ENCODE results near the gene CACNA2D1.

CACNA2D1 gene

GRCh38 chr7:81986723-81987470 is 456.7 kb downstream of the CACNA2D1 start:
- Histone ChIP-seq H3K27me3 (ENCODE audit: control insufficient read depth, insufficient read depth, low read length) (no peaks in the 10 kb centered on the region), H3K27ac (ENCODE audit: low read depth, low read length) (no peak overlapping the region), H3K9me3 (ENCODE audit: control insufficient read depth, insufficient read depth, low read depth, low read length) (no peaks in the 10 kb centered on the region), H3K9ac (ENCODE audit: low read length) (no peak overlapping the region), H3K4me3 (ENCODE audit: low read depth, low read length) (no peak overlapping the region), H3K4me1 (ENCODE audit: control insufficient read depth, insufficient read depth, low read length) (no peaks in the 10 kb centered on the region), H3K36me3 (ENCODE audit: control insufficient read depth, insufficient read depth, low read length) (no peaks in the 10 kb centered on the region)

- Histone ChIP-seq H3K27ac (ENCODE audit: low read depth, low read length) (no peak overlapping the region), H3K27me3 (ENCODE audit: control insufficient read depth, insufficient read depth, low read length) (no peaks in the 10 kb centered on the region), H3K36me3 (ENCODE audit: control insufficient read depth, insufficient read depth, low read length) (no peaks in the 10 kb centered on the region), H3K4me1 (ENCODE audit: control insufficient read depth, insufficient read depth, low read length) (no peaks in the 10 kb centered on the region), H3K4me3 (ENCODE audit: low read depth, low read length) (no peak overlapping the region), H3K9me3 (ENCODE audit: control insufficient read depth, insufficient read depth, low read depth, low read length) (no peaks in the 10 kb centered on the region), H3K9ac (ENCODE audit: low read length) (no peak overlapping the region)
Measured at GRCh38 chr7:81983406-81983805, 460.2 kb downstream of the CACNA2D1 start.

- Histone ChIP-seq H3K9ac (ENCODE audit: low read length) (no peak overlapping the region), H3K4me3 (ENCODE audit: low read depth, low read length) (no peak overlapping the region), H3K27ac (ENCODE audit: low read depth, low read length) (no peak overlapping the region), H3K36me3 (ENCODE audit: control insufficient read depth, insufficient read depth, low read length) (0 out of 2 replicates have a peak, but pooled peaks cover 4% of the 10 kb centered on the region), H3K27me3 (ENCODE audit: control insufficient read depth, insufficient read depth, low read length) (no peaks in the 10 kb centered on the region), H3K4me1 (ENCODE audit: control insufficient read depth, insufficient read depth, low read length) (no peaks in the 10 kb centered on the region), H3K9me3 (ENCODE audit: control insufficient read depth, insufficient read depth, low read depth, low read length) (no peaks in the 10 kb centered on the region)
Measured at GRCh38 chr7:81973117-81973516, 470.5 kb downstream of the CACNA2D1 start.

- H3K36me3 ChIP-seq (ENCODE audit: control insufficient read depth, insufficient read depth, low read length): no peaks in the 10 kb centered on the region
- H3K9me3 ChIP-seq (ENCODE audit: control insufficient read depth, insufficient read depth, low read depth, low read length): no peaks in the 10 kb centered on the region
- H3K27ac ChIP-seq (ENCODE audit: low read depth, low read length): no peak overlapping the region
- no peaks in the 10 kb centered on the region for H3K27me3 ChIP-seq (ENCODE audit: control insufficient read depth, insufficient read depth, low read length)
- H3K4me1 ChIP-seq (ENCODE audit: control insufficient read depth, insufficient read depth, low read length): no peaks in the 10 kb centered on the region; the same call in 1 of the 2 replicates
- no peak overlapping the region for H3K9ac ChIP-seq (ENCODE audit: low read length)
- H3K4me3 ChIP-seq (ENCODE audit: low read depth, low read length): no peak overlapping the region
Measured at GRCh38 chr7:81960026-81960425, 483.6 kb downstream of the CACNA2D1 start.

- no peak overlapping the region for H3K4me3 ChIP-seq (ENCODE audit: low read depth, low read length)
- H3K9ac ChIP-seq (ENCODE audit: low read length): no peak overlapping the region
- H3K36me3 ChIP-seq (ENCODE audit: control insufficient read depth, insufficient read depth, low read length): no peaks in the 10 kb centered on the region
- H3K27me3 ChIP-seq (ENCODE audit: control insufficient read depth, insufficient read depth, low read length): no peaks in the 10 kb centered on the region
- H3K4me1 ChIP-seq (ENCODE audit: control insufficient read depth, insufficient read depth, low read length): no peaks in the 10 kb centered on the region; the same call in 1 of the 2 replicates
- H3K27ac ChIP-seq (ENCODE audit: low read depth, low read length): no peak overlapping the region
- H3K9me3 ChIP-seq (ENCODE audit: control insufficient read depth, insufficient read depth, low read depth, low read length): no peaks in the 10 kb centered on the region
Measured at GRCh38 chr7:81957517-81957916, 486.1 kb downstream of the CACNA2D1 start.

- H3K9ac ChIP-seq (ENCODE audit: low read length): no peak overlapping the region
- no peaks in the 10 kb centered on the region for H3K36me3 ChIP-seq (ENCODE audit: control insufficient read depth, insufficient read depth, low read length)
- H3K27me3 ChIP-seq (ENCODE audit: control insufficient read depth, insufficient read depth, low read length): no peaks in the 10 kb centered on the region
- H3K4me3 ChIP-seq (ENCODE audit: low read depth, low read length): no peak overlapping the region
- H3K4me1 ChIP-seq (ENCODE audit: control insufficient read depth, insufficient read depth, low read length): no peaks in the 10 kb centered on the region
- no peaks in the 10 kb centered on the region for H3K9me3 ChIP-seq (ENCODE audit: control insufficient read depth, insufficient read depth, low read depth, low read length)
- H3K27ac ChIP-seq (ENCODE audit: low read depth, low read length): no peak overlapping the region
Measured at GRCh38 chr7:81956520-81956919, 487.1 kb downstream of the CACNA2D1 start.

- Histone ChIP-seq H3K4me3 (ENCODE audit: low read depth, low read length) (no peak overlapping the region; the same call in 1 of the 2 replicates), H3K27me3 (ENCODE audit: control insufficient read depth, insufficient read depth, low read length) (no peaks in the 10 kb centered on the region), H3K4me1 (ENCODE audit: control insufficient read depth, insufficient read depth, low read length) (peaks cover 19% of the 10 kb centered on the region), H3K9me3 (ENCODE audit: control insufficient read depth, insufficient read depth, low read depth, low read length) (no peaks in the 10 kb centered on the region), H3K27ac (ENCODE audit: low read depth, low read length) (peak overlapping the region; percentile 53; the same call in 1 of the 2 replicates), H3K36me3 (ENCODE audit: control insufficient read depth, insufficient read depth, low read length) (no peaks in the 10 kb centered on the region), H3K9ac (ENCODE audit: low read length) (no peak overlapping the region)
Measured at GRCh38 chr7:81949306-81949705, 494.3 kb downstream of the CACNA2D1 start.

GRCh38 chr7:81944058-81944457 is 499.5 kb downstream of the CACNA2D1 start:
- Histone ChIP-seq H3K27ac (ENCODE audit: low read depth, low read length) (no peak overlapping the region), H3K36me3 (ENCODE audit: control insufficient read depth, insufficient read depth, low read length) (no peaks in the 10 kb centered on the region), H3K4me1 (ENCODE audit: control insufficient read depth, insufficient read depth, low read length) (peaks cover 6% of the 10 kb centered on the region; the same call in 1 of the 2 replicates), H3K9me3 (ENCODE audit: control insufficient read depth, insufficient read depth, low read depth, low read length) (no peaks in the 10 kb centered on the region), H3K4me3 (ENCODE audit: low read depth, low read length) (no peak overlapping the region), H3K9ac (ENCODE audit: low read length) (no peak overlapping the region), H3K27me3 (ENCODE audit: control insufficient read depth, insufficient read depth, low read length) (no peaks in the 10 kb centered on the region)

GRCh38 chr7:81937091-81937490 is 506.5 kb downstream of the CACNA2D1 start:
- Histone ChIP-seq H3K4me3 (ENCODE audit: low read depth, low read length) (no peak overlapping the region), H3K9ac (ENCODE audit: low read length) (no peak overlapping the region), H3K4me1 (ENCODE audit: control insufficient read depth, insufficient read depth, low read length) (no peaks in the 10 kb centered on the region), H3K27ac (ENCODE audit: low read depth, low read length) (no peak overlapping the region), H3K27me3 (ENCODE audit: control insufficient read depth, insufficient read depth, low read length) (no peaks in the 10 kb centered on the region), H3K9me3 (ENCODE audit: control insufficient read depth, insufficient read depth, low read depth, low read length) (no peaks in the 10 kb centered on the region), H3K36me3 (ENCODE audit: control insufficient read depth, insufficient read depth, low read length) (no peaks in the 10 kb centered on the region)

- Histone ChIP-seq H3K27ac (ENCODE audit: low read depth, low read length) (no peak overlapping the region), H3K27me3 (ENCODE audit: control insufficient read depth, insufficient read depth, low read length) (no peaks in the 10 kb centered on the region), H3K9me3 (ENCODE audit: control insufficient read depth, insufficient read depth, low read depth, low read length) (no peaks in the 10 kb centered on the region), H3K9ac (ENCODE audit: low read length) (no peak overlapping the region), H3K4me3 (ENCODE audit: low read depth, low read length) (no peak overlapping the region), H3K36me3 (ENCODE audit: control insufficient read depth, insufficient read depth, low read length) (no peaks in the 10 kb centered on the region), H3K4me1 (ENCODE audit: control insufficient read depth, insufficient read depth, low read length) (no peaks in the 10 kb centered on the region)
Measured at GRCh38 chr7:81934596-81935301, 508.8 kb downstream of the CACNA2D1 start.

- Histone ChIP-seq H3K27me3 (ENCODE audit: control insufficient read depth, insufficient read depth, low read length) (no peaks in the 10 kb centered on the region), H3K4me1 (ENCODE audit: control insufficient read depth, insufficient read depth, low read length) (no peaks in the 10 kb centered on the region), H3K9me3 (ENCODE audit: control insufficient read depth, insufficient read depth, low read depth, low read length) (no peaks in the 10 kb centered on the region), H3K36me3 (ENCODE audit: control insufficient read depth, insufficient read depth, low read length) (no peaks in the 10 kb centered on the region), H3K9ac (ENCODE audit: low read length) (no peak overlapping the region), H3K27ac (ENCODE audit: low read depth, low read length) (no peak overlapping the region), H3K4me3 (ENCODE audit: low read depth, low read length) (no peak overlapping the region)
Measured at GRCh38 chr7:81932936-81933335, 510.6 kb downstream of the CACNA2D1 start.

Data from HUES6 (cell line).